Measurements from ENCODE around the gene OR51A7. TPM values are rescaled to one million over a fixed set of nuclear protein-coding genes. Genes with fewer than 3 reads are reported as not detected.
"Not testable (repeated sequence)": the region's sequence is repeated elsewhere in the genome, so short reads cannot be mapped to it uniquely, and the experiment has no call there.

Gene OR51A7
- polyA plus RNA-seq, 1 donor, result not detected

- Histone ChIP-seq H3K27ac (ENCODE audit: low read length) (no peak within 1 kb of the TSS), H3K9me3 (ENCODE audit: control insufficient read depth, low read depth, low read length) (no peaks in the 10 kb centered on the region), H3K27me3 (ENCODE audit: control insufficient read depth, insufficient read depth, low read length) (no peaks in the 10 kb centered on the region), H3K36me3 (ENCODE audit: control insufficient read depth, insufficient read depth, low read length) (no peaks in the 10 kb centered on the region), H3K4me1 (ENCODE audit: control insufficient read depth, insufficient read depth, low read length) (no peaks in the 10 kb centered on the region), H3K4me3 (ENCODE audit: low read length) (no peak within 1 kb of the TSS)
- no peak for DNase-seq
Observed at GRCh38 chr11:4947505-4947904, 43.9 kb downstream of the OR51A7 start, which contains the start of gene OR51A4. TSS of gene OR51A4 (minus strand) at chr11:4947605. CDS start at chr11:4947100, 505 bp downstream.

- 60% methylated on average over 1 of the region's 2 CpGs for WGBS (ENCODE audit: insufficient coverage, low lambda C conversion rate)
- not testable (repeated sequence) for H3K9me3 ChIP-seq (ENCODE audit: control insufficient read depth, low read depth, low read length); DNase-seq; H3K27ac ChIP-seq (ENCODE audit: low read length); H3K27me3 ChIP-seq (ENCODE audit: control insufficient read depth, insufficient read depth, low read length); H3K4me1 ChIP-seq (ENCODE audit: control insufficient read depth, insufficient read depth, low read length); H3K36me3 ChIP-seq (ENCODE audit: control insufficient read depth, insufficient read depth, low read length); H3K4me3 ChIP-seq (ENCODE audit: low read length)
Observed at GRCh38 chr11:4955613-4956012, 52.0 kb downstream of the OR51A7 start, which contains the start of gene OR51A2. TSS of gene OR51A2 (minus strand) at chr11:4955713. CDS start at chr11:4955713, 0 bp downstream.

- DNase-seq, result no peak
- H3K36me3 ChIP-seq (ENCODE audit: control insufficient read depth, insufficient read depth, low read length), result no peaks in the 10 kb centered on the region
- H3K4me1 ChIP-seq (ENCODE audit: control insufficient read depth, insufficient read depth, low read length), result no peaks in the 10 kb centered on the region
- WGBS (ENCODE audit: insufficient coverage, low lambda C conversion rate), result 85% methylated on average over 4 of the region's 4 CpGs
- H3K27ac ChIP-seq (ENCODE audit: low read length), result no peak overlapping the region
- no peak overlapping the region for H3K4me3 ChIP-seq (ENCODE audit: low read length)
- H3K9me3 ChIP-seq (ENCODE audit: control insufficient read depth, low read depth, low read length), result no peaks in the 10 kb centered on the region
- no peaks in the 10 kb centered on the region for H3K27me3 ChIP-seq (ENCODE audit: control insufficient read depth, insufficient read depth, low read length)
Observed at GRCh38 chr11:4957396-4957795, 53.8 kb downstream of the OR51A7 start.

Other genes with a start within 250 kb of the OR51A7 start
- gene OR51E2, start 205.9 kb upstream of the OR51A7 start, polyA plus RNA-seq, result 0.34 TPM
- gene MMP26, start 199.0 kb upstream of the OR51A7 start, polyA plus RNA-seq, result not detected
- gene OR51F1, start 133.8 kb upstream of the OR51A7 start, polyA plus RNA-seq, result not detected
- gene OR52R1, start 99.4 kb upstream of the OR51A7 start, polyA plus RNA-seq, result not detected
- gene OR51F2, start 82.5 kb upstream of the OR51A7 start, polyA plus RNA-seq, result not detected
- not detected for gene OR51S1, start 54.6 kb upstream of the OR51A7 start, polyA plus RNA-seq
- not detected for gene OR51T1, start 21.9 kb upstream of the OR51A7 start, polyA plus RNA-seq
- gene OR51G2, start 15.6 kb downstream of the OR51A7 start, polyA plus RNA-seq, result not detected
- not detected for gene OR51G1, start 20.6 kb downstream of the OR51A7 start, polyA plus RNA-seq
- gene OR51A4, start 43.8 kb downstream of the OR51A7 start, polyA plus RNA-seq, result not detected
- not detected for gene OR51A2, start 51.9 kb downstream of the OR51A7 start, polyA plus RNA-seq
- not detected for gene OR51L1, start 91.1 kb downstream of the OR51A7 start, polyA plus RNA-seq
- gene OR52J3, start 142.7 kb downstream of the OR51A7 start, polyA plus RNA-seq, result not detected
- not detected for gene OR52E2, start 155.8 kb downstream of the OR51A7 start, polyA plus RNA-seq
- gene OR52E1, start 165.8 kb downstream of the OR51A7 start, polyA plus RNA-seq, result not detected
- not detected for gene OR52A5, start 234.6 kb downstream of the OR51A7 start, polyA plus RNA-seq